ENCODE measurements around the gene MORN1. TPM values are rescaled to one million over a fixed set of nuclear protein-coding genes. Genes with fewer than 3 reads are reported as not detected.
"Not testable (repeated sequence)": the region's sequence is repeated elsewhere in the genome, so short reads cannot be mapped to it uniquely, and the experiment has no call there.

MORN1 gene
- total RNA-seq, 1 donor from 2014 or later = 12.7 TPM

- no peak for DNase-seq (ENCODE audit: extremely low spot score, unreplicated experiment)
- H3K27me3 Mint-ChIP-seq (ENCODE audit: unreplicated experiment) = no peaks in the 10 kb centered on the region
- no peak for TF ChIP-seq CTCF (IDR thresholded peaks at IDR 0.05)
- H3K36me3 Mint-ChIP-seq (ENCODE audit: unreplicated experiment) = no peaks in the 10 kb centered on the region
- no peaks in the 10 kb centered on the region for H3K9me3 Mint-ChIP-seq (ENCODE audit: unreplicated experiment)
- H3K4me1 Mint-ChIP-seq (ENCODE audit: unreplicated experiment) = peaks cover 2% of the 10 kb centered on the region
- H3K4me3 Mint-ChIP-seq (ENCODE audit: unreplicated experiment) = no peak overlapping the region
- H3K27ac Mint-ChIP-seq (ENCODE audit: unreplicated experiment) = no peak overlapping the region
These were observed 55.5 kb downstream of the MORN1 start for GRCh38 chr1:2335721-2336455.

- no peak for DNase-seq (ENCODE audit: extremely low spot score, unreplicated experiment)
- H3K27me3 Mint-ChIP-seq (ENCODE audit: unreplicated experiment) = no peaks in the 10 kb centered on the region
- peaks cover 2% of the 10 kb centered on the region for H3K4me1 Mint-ChIP-seq (ENCODE audit: unreplicated experiment)
- H3K27ac Mint-ChIP-seq (ENCODE audit: unreplicated experiment) = no peak overlapping the region
- no peak for TF ChIP-seq CTCF (IDR thresholded peaks at IDR 0.05)
- H3K4me3 Mint-ChIP-seq (ENCODE audit: unreplicated experiment) = no peak overlapping the region
- H3K9me3 Mint-ChIP-seq (ENCODE audit: unreplicated experiment) = no peaks in the 10 kb centered on the region
- H3K36me3 Mint-ChIP-seq (ENCODE audit: unreplicated experiment) = no peaks in the 10 kb centered on the region
These were observed 56.3 kb downstream of the MORN1 start for GRCh38 chr1:2334883-2335534.

GRCh38 chr1:2334366-2334765, 57.0 kb downstream of the MORN1 start:
- TF ChIP-seq CTCF (IDR thresholded peaks at IDR 0.05) = no peak
- Mint-ChIP-seq H3K27me3 (ENCODE audit: unreplicated experiment) (no peaks in the 10 kb centered on the region), H3K9me3 (ENCODE audit: unreplicated experiment) (no peaks in the 10 kb centered on the region), H3K27ac (ENCODE audit: unreplicated experiment) (no peak overlapping the region), H3K36me3 (ENCODE audit: unreplicated experiment) (no peaks in the 10 kb centered on the region), H3K4me1 (ENCODE audit: unreplicated experiment) (peaks cover 2% of the 10 kb centered on the region), H3K4me3 (ENCODE audit: unreplicated experiment) (no peak overlapping the region)
- DNase-seq (ENCODE audit: extremely low spot score, unreplicated experiment) = no peak

- not testable (repeated sequence) for H3K9me3 Mint-ChIP-seq (ENCODE audit: unreplicated experiment); H3K27me3 Mint-ChIP-seq (ENCODE audit: unreplicated experiment); H3K4me3 Mint-ChIP-seq (ENCODE audit: unreplicated experiment); H3K36me3 Mint-ChIP-seq (ENCODE audit: unreplicated experiment); H3K27ac Mint-ChIP-seq (ENCODE audit: unreplicated experiment); H3K4me1 Mint-ChIP-seq (ENCODE audit: unreplicated experiment); DNase-seq (ENCODE audit: extremely low spot score, unreplicated experiment)
These were observed 59.8 kb downstream of the MORN1 start for GRCh38 chr1:2331580-2331979.

- H3K36me3 Mint-ChIP-seq (ENCODE audit: unreplicated experiment) = no peaks in the 10 kb centered on the region
- no peak overlapping the region for H3K4me3 Mint-ChIP-seq (ENCODE audit: unreplicated experiment)
- no peak for TF ChIP-seq CTCF (IDR thresholded peaks at IDR 0.05)
- DNase-seq (ENCODE audit: extremely low spot score, unreplicated experiment) = no peak
- H3K4me1 Mint-ChIP-seq (ENCODE audit: unreplicated experiment) = peaks cover 3% of the 10 kb centered on the region
- H3K27ac Mint-ChIP-seq (ENCODE audit: unreplicated experiment) = no peak overlapping the region
- no peaks in the 10 kb centered on the region for H3K27me3 Mint-ChIP-seq (ENCODE audit: unreplicated experiment)
- H3K9me3 Mint-ChIP-seq (ENCODE audit: unreplicated experiment) = no peaks in the 10 kb centered on the region
These were observed 60.2 kb downstream of the MORN1 start for GRCh38 chr1:2331200-2331544.
